Vagina (tissue), 2 donors: ENCODE results near the gene USP49. TPM values are rescaled to one million over a fixed set of nuclear protein-coding genes. Genes with fewer than 3 reads are reported as not detected.

ENCODE experiments used
- DNase-seq, 2 donors: peaks; one replicate each; pipeline ENCODE4 v3.0.0-alpha.2; 2017; ENCODE audit errors: extremely low spot score in 2 of 2
- H3K27ac ChIP-seq: fragments of 200-600 bp; sonication (generic); one replicate; pipeline ENCODE4 v1.5.1; 2019
- H3K27me3 ChIP-seq: fragments of 200-600 bp; sonication (generic); one replicate; pipeline ENCODE4 v1.5.1; 2019
- H3K36me3 ChIP-seq, 2 donors: fragments of 200-600 bp; sonication (generic); one replicate each; pipeline ENCODE4 v1.5.1; 2017 to 2019
- H3K4me1 ChIP-seq: fragments of 200-600 bp; sonication (generic); one replicate; pipeline ENCODE4 v1.5.1; 2019
- H3K4me3 ChIP-seq, 2 donors: fragments of 200-600 bp; sonication (generic); 1 replicate in 1 of 2; 2 replicates in 1 of 2; pipeline ENCODE4 v1.5.1; 2016 to 2019
- H3K9me3 ChIP-seq: fragments of 200-600 bp; sonication (generic); one replicate; pipeline ENCODE4 v1.5.1; 2019
- CTCF ChIP-seq, 3 experiments: fragments of 450-650 bp in 2 of 3; fragments of 200-600 bp in 1 of 3; sonication (generic) in 1 of 3; IDR thresholded peaks; one replicate each; pipeline ENCODE4 v1.5.1; 2017 to 2019; ENCODE audit warnings: antibody characterized with exemption in 3 of 3, mild to moderate bottlenecking in 2 of 3, moderate library complexity in 2 of 3
- POLR2A ChIP-seq, 2 donors: fragments of 450-650 bp; IDR thresholded peaks; one replicate each; pipeline ENCODE4 v1.6.1; 2017; ENCODE audit warnings: antibody characterized with exemption in 2 of 2, mild to moderate bottlenecking in 2 of 2, moderate library complexity in 2 of 2
- POLR2AphosphoS5 ChIP-seq, 2 donors: sonication (generic); formaldehyde crosslinking; IDR thresholded peaks; one replicate each; pipeline ENCODE4 v1.9.0; 2017; ENCODE audit warnings: antibody characterized with exemption in 2 of 2, mild to moderate bottlenecking in 2 of 2, low read depth in 1 of 2; ENCODE audit not compliant: insufficient read depth in 1 of 2
- intact Hi-C: fragments of 100-400 bp; cut with DNase I; formaldehyde crosslinking; loops from one replicate; pipeline ENCODE4 v1.15.1; 2023
- total RNA-seq: library from RNA; depleted of rRNA; stranded (reverse); fragments of >200 nt; gene quantifications from one replicate; pipeline ENCODE4 v1.2.3, GENCODE V29; 2016

The USP49 gene
- total RNA-seq, 1 donor from 2014 or later = 9.1 TPM

GRCh38 chr6:41759905-41760579 lies 135.1 kb downstream of the USP49 start:
- intact Hi-C loops = no loop called here
- DNase-seq = no peak
- H3K36me3 ChIP-seq = no peaks in the 10 kb centered on the region
- no peaks in the 10 kb centered on the region for H3K4me1 ChIP-seq
- no peaks in the 10 kb centered on the region for H3K9me3 ChIP-seq
- H3K27ac ChIP-seq = no peak overlapping the region
- no peak overlapping the region for H3K4me3 ChIP-seq
- no peaks in the 10 kb centered on the region for H3K27me3 ChIP-seq
- no peak for TF ChIP-seq CTCF (IDR thresholded peaks at IDR 0.05)
- no peak for TF ChIP-seq POLR2A (IDR thresholded peaks at IDR 0.05)
- no peak for TF ChIP-seq POLR2AphosphoS5 (IDR thresholded peaks at IDR 0.05; ENCODE audit: insufficient read depth in 1 of 2, low read depth in 1 of 2)

GRCh38 chr6:41759106-41759904 lies 135.9 kb downstream of the USP49 start:
- Histone ChIP-seq H3K27me3 (no peaks in the 10 kb centered on the region), H3K4me3 (no peak overlapping the region), H3K27ac (no peak overlapping the region), H3K36me3 (no peaks in the 10 kb centered on the region), H3K4me1 (no peaks in the 10 kb centered on the region), H3K9me3 (no peaks in the 10 kb centered on the region)
- TF ChIP-seq POLR2A (IDR thresholded peaks at IDR 0.05) (no peak), POLR2AphosphoS5 (IDR thresholded peaks at IDR 0.05; ENCODE audit: insufficient read depth in 1 of 2, low read depth in 1 of 2) (no peak), CTCF (IDR thresholded peaks at IDR 0.05) (no peak)
- DNase-seq = no peak
- intact Hi-C loops = no loop called here

- TF ChIP-seq POLR2AphosphoS5 (IDR thresholded peaks at IDR 0.05; ENCODE audit: insufficient read depth in 1 of 2, low read depth in 1 of 2) (no peak), POLR2A (IDR thresholded peaks at IDR 0.05) (no peak), CTCF (IDR thresholded peaks at IDR 0.05) (no peak)
- H3K4me3 ChIP-seq = no peak overlapping the region
- no peaks in the 10 kb centered on the region for H3K9me3 ChIP-seq
- no peak overlapping the region for H3K27ac ChIP-seq
- no peaks in the 10 kb centered on the region for H3K27me3 ChIP-seq
- no peaks in the 10 kb centered on the region for H3K36me3 ChIP-seq
- DNase-seq = no peak
- intact Hi-C loops = no loop called here
- H3K4me1 ChIP-seq = no peaks in the 10 kb centered on the region
These were observed 136.5 kb downstream of the USP49 start for GRCh38 chr6:41758641-41759035.

GRCh38 chr6:41757931-41758640 lies 137.1 kb downstream of the USP49 start:
- intact Hi-C loops = no loop called here
- Histone ChIP-seq H3K4me3 (no peak overlapping the region), H3K27ac (no peak overlapping the region), H3K9me3 (no peaks in the 10 kb centered on the region), H3K36me3 (no peaks in the 10 kb centered on the region), H3K27me3 (no peaks in the 10 kb centered on the region), H3K4me1 (no peaks in the 10 kb centered on the region)
- DNase-seq = no peak
- TF ChIP-seq POLR2A (IDR thresholded peaks at IDR 0.05) (no peak), POLR2AphosphoS5 (IDR thresholded peaks at IDR 0.05; ENCODE audit: insufficient read depth in 1 of 2, low read depth in 1 of 2) (no peak), CTCF (IDR thresholded peaks at IDR 0.05) (no peak)
